SK-N-SH (cell line): Measurements from ENCODE around the gene RASSF8. TPM values are rescaled to one million over a fixed set of nuclear protein-coding genes. Genes with fewer than 3 reads are reported as not detected.
A peak's percentile ranks its signal among the peaks of the same experiment; 100 is the strongest.

ENCODE experiments used
- CTCF ChIA-PET: fragments of 300-600, 350-600 bp; formaldehyde crosslinking; extraction: SDS; loops from one replicate; lab custom pipeline; 2021; lab: Yijun Ruan, JAX
- POLR2A ChIA-PET: fragments of 350-600 bp; sonication (Branson Sonifier 250); formaldehyde crosslinking; extraction: SDS; loops from one replicate; lab custom pipeline; 2020; ENCODE audit warnings: antibody characterized with exemption, inconsistent platforms; lab: Yijun Ruan, JAX
- DNase-seq: peaks from one replicate; pipeline ENCODE4 v3.0.0; 2012
- H2AFZ ChIP-seq: fragments of 200-600 bp; sonication (generic); 2 replicates; pipeline ENCODE4 v1.8.1; 2016; ENCODE audit warnings: antibody characterized with exemption, mild to moderate bottlenecking, low read depth
- H3F3A ChIP-seq: fragments of 200-600 bp; sonication (generic); replicated peaks from 2 replicates; pipeline ENCODE3; 2016; ENCODE audit warnings: antibody characterized with exemption, mild to moderate bottlenecking; ENCODE audit not compliant: insufficient read depth
- H3K27ac ChIP-seq, 2 experiments: fragments of 200-500 bp in 1 of 2; fragments of 200-600 bp in 1 of 2; sonication (Bioruptor generic) in 1 of 2; sonication (generic), shearing (Covaris generic) in 1 of 2; 2 replicates each; pipeline versions ENCODE4 v1.5.1 to v1.6.1; 2014 to 2016; ENCODE audit warnings: low read depth in 2 of 2, inconsistent platforms in 1 of 2, low read length in 1 of 2, mild to moderate bottlenecking in 1 of 2, mixed read lengths in 1 of 2
- H3K27me3 ChIP-seq: fragments of 200-600 bp; sonication (generic), shearing (Covaris generic); 2 replicates; pipeline ENCODE4 v1.6.1; 2016; ENCODE audit warnings: mixed run types; ENCODE audit not compliant: insufficient read depth
- H3K36me3 ChIP-seq, 2 experiments: fragments of 200-500 bp in 1 of 2; fragments of 200-600 bp in 1 of 2; sonication (Bioruptor generic) in 1 of 2; sonication (generic) in 1 of 2; replicated peaks in 1 of 2; 2 replicates each; pipeline versions ENCODE3 to v1.5.1; 2014 to 2016; ENCODE audit warnings: low read length in 1 of 2, mild to moderate bottlenecking in 1 of 2; ENCODE audit not compliant: insufficient read depth in 2 of 2, control insufficient read depth in 1 of 2
- H3K4me1 ChIP-seq, 2 experiments: fragments of 200-500 bp in 1 of 2; fragments of 200-600 bp in 1 of 2; sonication (Bioruptor generic) in 1 of 2; sonication (generic), shearing (Covaris generic) in 1 of 2; 2 replicates each; pipeline versions ENCODE4 v1.5.1 to v1.6.1; 2014 to 2016; ENCODE audit warnings: low read depth in 1 of 2, low read length in 1 of 2, mixed run types in 1 of 2; ENCODE audit not compliant: insufficient read depth in 2 of 2, control insufficient read depth in 1 of 2
- H3K4me2 ChIP-seq: fragments of 200-600 bp; sonication (generic), shearing (Covaris generic); 2 replicates; pipeline ENCODE4 v1.6.1; 2017; ENCODE audit warnings: mixed run types
- H3K4me3 ChIP-seq, 2 experiments: fragments of 200-500 bp in 1 of 2; fragments of 200-600 bp in 1 of 2; sonication (Bioruptor generic) in 1 of 2; sonication (generic), shearing (Covaris generic) in 1 of 2; 2 replicates each; pipeline versions ENCODE4 v1.5.1 to v1.8.1; 2014 to 2016; ENCODE audit warnings: low read depth in 2 of 2, inconsistent platforms in 1 of 2, low read length in 1 of 2, mild to moderate bottlenecking in 1 of 2, mixed read lengths in 1 of 2, moderate library complexity in 1 of 2
- H3K79me2 ChIP-seq: fragments of 200-600 bp; sonication (generic); 2 replicates; pipeline ENCODE4 v1.8.1; 2017; ENCODE audit warnings: mild to moderate bottlenecking; ENCODE audit not compliant: insufficient read depth
- H3K9ac ChIP-seq: fragments of 200-600 bp; sonication (generic); 2 replicates; pipeline ENCODE4 v1.6.1; 2017; ENCODE audit warnings: mixed run types
- H3K9me2 ChIP-seq: fragments of 200-600 bp; sonication (generic); 2 replicates; pipeline ENCODE4 v1.6.1; 2017; ENCODE audit warnings: mixed run types
- H3K9me3 ChIP-seq: fragments of 200-600 bp; sonication (generic); 2 replicates; pipeline ENCODE4 v1.6.1; 2017; ENCODE audit warnings: mixed run types, mild to moderate bottlenecking, moderate library complexity
- H4K20me1 ChIP-seq: fragments of 200-600 bp; sonication (generic); 2 replicates; pipeline ENCODE4 v1.6.1; 2017; ENCODE audit warnings: mild to moderate bottlenecking, mixed run types; ENCODE audit not compliant: insufficient read depth
- CHD2 ChIP-seq: fragments of 150-350 bp; IDR thresholded peaks from 2 replicates; pipeline ENCODE4 v1.6.1; 2018; ENCODE audit warnings: low read length; ENCODE audit not compliant: partially characterized antibody
- EZH2phosphoT487 ChIP-seq: fragments of 200-600 bp; sonication (generic); IDR thresholded peaks from 2 replicates; pipeline ENCODE4 v1.6.1; 2017; ENCODE audit warnings: low read depth, mixed run types, mild to moderate bottlenecking, antibody characterized with exemption, moderate library complexity, borderline replicate concordance
- GATA2 ChIP-seq: sonication (generic); formaldehyde crosslinking; IDR thresholded peaks from 2 replicates; pipeline ENCODE4 v1.5.0; 2020; ENCODE audit warnings: mild to moderate bottlenecking, missing genetic modification reagents
- MEF2A ChIP-seq: IDR thresholded peaks from 2 replicates; pipeline ENCODE4 v1.4.0; 2012; ENCODE audit warnings: low read depth, borderline replicate concordance
- POLR2AphosphoS5 ChIP-seq: IDR thresholded peaks from 2 replicates; pipeline ENCODE4 v1.6.1; 2012; ENCODE audit warnings: low read depth, low read length
- RAD21 ChIP-seq: IDR thresholded peaks from 2 replicates; pipeline ENCODE4 v1.6.1; 2012; ENCODE audit warnings: mild to moderate bottlenecking, low read length
- RCOR1 ChIP-seq: fragments of 150-350 bp; IDR thresholded peaks from 2 replicates; pipeline ENCODE4 v1.6.1; 2017; ENCODE audit warnings: antibody characterized with exemption, low read length
- RXRA ChIP-seq: IDR thresholded peaks from 2 replicates; pipeline ENCODE4 v1.4.0; 2012; ENCODE audit warnings: low read depth, mild to moderate bottlenecking, borderline replicate concordance
- TAF1 ChIP-seq: IDR thresholded peaks from 2 replicates; pipeline ENCODE4 v1.6.1; 2012; ENCODE audit warnings: low read depth, mild to moderate bottlenecking, low read length, moderate library complexity, borderline replicate concordance
- YY1 ChIP-seq: IDR thresholded peaks from 2 replicates; pipeline ENCODE4 v1.4.0; 2012; ENCODE audit warnings: low read depth, mild to moderate bottlenecking
- WGBS: methylation state at CpG from one replicate; pipeline ENCODE4 v1.1.6; 2017; ENCODE audit warnings: low lambda C conversion rate; 5-methylcytosine and 5-hydroxymethylcytosine counted together
- polyA plus RNA-seq, 3 experiments: library from polyadenylated mRNA; depleted of rRNA; stranded (reverse); fragments of >200 nt; gene quantifications; 2 replicates each; pipeline ENCODE4 v1.2.3, GENCODE V29; 2012
- TF ChIP-seq, protein P1 (sequence below): IDR thresholded peaks from 2 replicates; pipeline ENCODE4 v1.6.1; 2012; ENCODE audit warnings: mild to moderate bottlenecking, low read depth, low read length, moderate library complexity
- TF ChIP-seq, protein P2 (sequence below): IDR thresholded peaks from 2 replicates; pipeline ENCODE4 v1.4.0; 2012; ENCODE audit warnings: low read depth, borderline replicate concordance
- TF ChIP-seq, protein P3 (sequence below): IDR thresholded peaks from 2 replicates; pipeline ENCODE4 v1.4.0; 2012; ENCODE audit warnings: low read depth, borderline replicate concordance
- TF ChIP-seq, protein P4 (sequence below): IDR thresholded peaks from 2 replicates; pipeline ENCODE4 v1.4.0; 2012; ENCODE audit warnings: low read depth

Gene RASSF8
- polyA plus RNA-seq, 1 of the 3 experiments (the other 2 are of a cell fraction): 15.3 TPM

DNA sequence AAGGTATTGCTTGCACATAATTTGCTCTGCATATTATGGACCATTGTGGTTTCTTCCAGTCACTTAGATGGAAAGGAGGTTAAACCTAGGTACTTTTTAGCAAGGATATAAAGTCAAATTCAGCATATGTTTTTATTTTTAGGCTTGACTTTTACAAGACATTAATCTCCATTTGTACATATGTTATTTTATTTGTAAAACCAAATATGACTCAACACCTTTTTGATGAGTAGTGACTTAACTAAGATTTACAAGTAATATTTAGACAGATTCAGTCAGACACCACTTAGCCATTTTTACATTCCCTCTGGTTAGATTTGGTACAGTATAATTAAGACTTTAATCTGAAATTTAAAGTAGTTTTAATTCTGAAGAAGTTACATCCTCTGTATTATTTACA, 111.3 kb downstream of the RASSF8 start (continued):
- TF ChIP-seq, protein P1, sequence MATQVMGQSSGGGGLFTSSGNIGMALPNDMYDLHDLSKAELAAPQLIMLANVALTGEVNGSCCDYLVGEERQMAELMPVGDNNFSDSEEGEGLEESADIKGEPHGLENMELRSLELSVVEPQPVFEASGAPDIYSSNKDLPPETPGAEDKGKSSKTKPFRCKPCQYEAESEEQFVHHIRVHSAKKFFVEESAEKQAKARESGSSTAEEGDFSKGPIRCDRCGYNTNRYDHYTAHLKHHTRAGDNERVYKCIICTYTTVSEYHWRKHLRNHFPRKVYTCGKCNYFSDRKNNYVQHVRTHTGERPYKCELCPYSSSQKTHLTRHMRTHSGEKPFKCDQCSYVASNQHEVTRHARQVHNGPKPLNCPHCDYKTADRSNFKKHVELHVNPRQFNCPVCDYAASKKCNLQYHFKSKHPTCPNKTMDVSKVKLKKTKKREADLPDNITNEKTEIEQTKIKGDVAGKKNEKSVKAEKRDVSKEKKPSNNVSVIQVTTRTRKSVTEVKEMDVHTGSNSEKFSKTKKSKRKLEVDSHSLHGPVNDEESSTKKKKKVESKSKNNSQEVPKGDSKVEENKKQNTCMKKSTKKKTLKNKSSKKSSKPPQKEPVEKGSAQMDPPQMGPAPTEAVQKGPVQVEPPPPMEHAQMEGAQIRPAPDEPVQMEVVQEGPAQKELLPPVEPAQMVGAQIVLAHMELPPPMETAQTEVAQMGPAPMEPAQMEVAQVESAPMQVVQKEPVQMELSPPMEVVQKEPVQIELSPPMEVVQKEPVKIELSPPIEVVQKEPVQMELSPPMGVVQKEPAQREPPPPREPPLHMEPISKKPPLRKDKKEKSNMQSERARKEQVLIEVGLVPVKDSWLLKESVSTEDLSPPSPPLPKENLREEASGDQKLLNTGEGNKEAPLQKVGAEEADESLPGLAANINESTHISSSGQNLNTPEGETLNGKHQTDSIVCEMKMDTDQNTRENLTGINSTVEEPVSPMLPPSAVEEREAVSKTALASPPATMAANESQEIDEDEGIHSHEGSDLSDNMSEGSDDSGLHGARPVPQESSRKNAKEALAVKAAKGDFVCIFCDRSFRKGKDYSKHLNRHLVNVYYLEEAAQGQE: no peak
- no peak for TF ChIP-seq RXRA
- TF ChIP-seq, protein P2, sequence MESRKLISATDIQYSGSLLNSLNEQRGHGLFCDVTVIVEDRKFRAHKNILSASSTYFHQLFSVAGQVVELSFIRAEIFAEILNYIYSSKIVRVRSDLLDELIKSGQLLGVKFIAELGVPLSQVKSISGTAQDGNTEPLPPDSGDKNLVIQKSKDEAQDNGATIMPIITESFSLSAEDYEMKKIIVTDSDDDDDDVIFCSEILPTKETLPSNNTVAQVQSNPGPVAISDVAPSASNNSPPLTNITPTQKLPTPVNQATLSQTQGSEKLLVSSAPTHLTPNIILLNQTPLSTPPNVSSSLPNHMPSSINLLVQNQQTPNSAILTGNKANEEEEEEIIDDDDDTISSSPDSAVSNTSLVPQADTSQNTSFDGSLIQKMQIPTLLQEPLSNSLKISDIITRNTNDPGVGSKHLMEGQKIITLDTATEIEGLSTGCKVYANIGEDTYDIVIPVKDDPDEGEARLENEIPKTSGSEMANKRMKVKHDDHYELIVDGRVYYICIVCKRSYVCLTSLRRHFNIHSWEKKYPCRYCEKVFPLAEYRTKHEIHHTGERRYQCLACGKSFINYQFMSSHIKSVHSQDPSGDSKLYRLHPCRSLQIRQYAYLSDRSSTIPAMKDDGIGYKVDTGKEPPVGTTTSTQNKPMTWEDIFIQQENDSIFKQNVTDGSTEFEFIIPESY: no peak

DNA sequence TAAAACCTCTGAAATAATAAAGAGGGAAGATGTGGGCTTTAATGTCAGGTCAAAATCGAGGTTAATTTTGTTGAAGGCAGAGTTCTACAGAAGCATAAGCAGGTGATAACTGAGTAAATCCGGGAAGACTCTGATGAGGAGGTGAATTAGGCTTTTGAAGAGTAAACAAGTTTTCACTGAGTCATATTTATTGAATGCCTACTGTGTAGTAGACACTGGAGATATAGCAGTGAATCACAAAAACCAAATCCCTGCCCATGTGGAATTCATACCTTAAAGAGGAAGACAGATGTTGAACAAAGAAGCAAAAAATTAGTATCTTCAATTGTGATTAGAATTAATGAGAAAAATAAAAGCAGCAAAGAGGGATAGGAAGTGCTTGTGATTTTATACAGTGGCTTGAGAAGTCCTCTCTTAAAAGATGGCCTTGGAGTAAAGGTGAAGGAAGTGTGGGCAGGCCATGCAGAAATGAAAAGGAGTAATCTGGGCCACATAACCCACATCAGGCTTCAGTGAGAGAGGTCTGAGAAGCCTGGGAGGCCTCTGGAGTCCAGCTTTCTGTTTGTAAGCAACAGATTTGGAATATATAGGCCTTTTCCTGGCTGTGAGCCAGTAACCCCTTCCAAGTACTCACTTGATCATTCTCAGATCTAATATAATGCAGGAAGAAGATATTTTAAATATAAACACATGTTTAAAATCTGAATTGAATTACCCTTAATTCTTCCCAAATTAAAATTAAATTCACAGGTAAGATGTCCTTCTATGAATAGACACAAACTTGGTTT, 119.6 kb downstream of the RASSF8 start:
- Histone ChIP-seq H3K9me3 (no peaks in the 10 kb centered on the region), H3K4me3 (no peak overlapping the region), H3K9me2 (no peaks in the 10 kb centered on the region), H3K27me3 (no peaks in the 10 kb centered on the region), H2AFZ (no peak overlapping the region), H3K4me1 (peaks cover 0 to 3% of the 10 kb centered on the region in 2 experiments; a peak in 1 of 4 replicates), H4K20me1 (no peaks in the 10 kb centered on the region), H3K27ac (0 out of 4 replicates have a peak overlapping the region, but pooled peaks of 1 of the 2 experiments have one; percentile 11), H3K4me2 (no peak overlapping the region), H3K9ac (no peak overlapping the region), H3K36me3 (peaks cover 0 to 16% of the 10 kb centered on the region in 2 experiments), H3K79me2 (no peaks in the 10 kb centered on the region), H3F3A (no peaks in the 10 kb centered on the region)
- WGBS: 96% methylated on average over 2 of the region's 2 CpGs
- CTCF ChIA-PET: no interaction called here
- DNase-seq: no peak
- POLR2A ChIA-PET: no interaction called here
- TF ChIP-seq TAF1: no peak
- TF ChIP-seq EZH2phosphoT487: no peak
- TF ChIP-seq POLR2AphosphoS5: no peak
- TF ChIP-seq, protein P3, sequence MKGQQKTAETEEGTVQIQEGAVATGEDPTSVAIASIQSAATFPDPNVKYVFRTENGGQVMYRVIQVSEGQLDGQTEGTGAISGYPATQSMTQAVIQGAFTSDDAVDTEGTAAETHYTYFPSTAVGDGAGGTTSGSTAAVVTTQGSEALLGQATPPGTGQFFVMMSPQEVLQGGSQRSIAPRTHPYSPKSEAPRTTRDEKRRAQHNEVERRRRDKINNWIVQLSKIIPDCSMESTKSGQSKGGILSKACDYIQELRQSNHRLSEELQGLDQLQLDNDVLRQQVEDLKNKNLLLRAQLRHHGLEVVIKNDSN: no peak
- TF ChIP-seq CHD2: no peak
- TF ChIP-seq, protein P2: no peak
- no peak for TF ChIP-seq RAD21
- no peak for TF ChIP-seq GATA2 (CRISPR knock-in tag)
- TF ChIP-seq MEF2A: no peak
- no peak for TF ChIP-seq RXRA
- TF ChIP-seq YY1: no peak
- no peak for TF ChIP-seq RCOR1
- TF ChIP-seq, protein P4, sequence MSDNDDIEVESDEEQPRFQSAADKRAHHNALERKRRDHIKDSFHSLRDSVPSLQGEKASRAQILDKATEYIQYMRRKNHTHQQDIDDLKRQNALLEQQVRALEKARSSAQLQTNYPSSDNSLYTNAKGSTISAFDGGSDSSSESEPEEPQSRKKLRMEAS: no peak
- TF ChIP-seq, protein P1: no peak
